Measurements from ENCODE around the gene CRISPLD2. TPM values are rescaled to one million over a fixed set of nuclear protein-coding genes. Genes with fewer than 3 reads are reported as not detected.

The CRISPLD2 gene
- total RNA-seq, 1 donor from 2014 or later, result 9.0 TPM

GRCh38 chr16:84777435-84777834 lies 42.4 kb upstream of the CRISPLD2 start:
- H3K27ac Mint-ChIP-seq (ENCODE audit: unreplicated experiment), result no peak overlapping the region
- no peaks in the 10 kb centered on the region for H3K36me3 Mint-ChIP-seq (ENCODE audit: unreplicated experiment)
- no peak overlapping the region for H3K4me3 Mint-ChIP-seq (ENCODE audit: unreplicated experiment)
- H3K4me1 Mint-ChIP-seq (ENCODE audit: low read depth, unreplicated experiment), result no peaks in the 10 kb centered on the region
- no peak for TF ChIP-seq CTCF (IDR thresholded peaks at IDR 0.05; ENCODE audit: partially characterized antibody, unreplicated experiment)
- H3K9me3 Mint-ChIP-seq (ENCODE audit: unreplicated experiment), result peaks cover 6% of the 10 kb centered on the region
- no peak for DNase-seq
- H3K27me3 Mint-ChIP-seq (ENCODE audit: unreplicated experiment), result peaks cover 3% of the 10 kb centered on the region

GRCh38 chr16:84778720-84779119 lies 41.1 kb upstream of the CRISPLD2 start:
- Mint-ChIP-seq H3K36me3 (ENCODE audit: unreplicated experiment) (no peaks in the 10 kb centered on the region), H3K27me3 (ENCODE audit: unreplicated experiment) (peaks cover 1% of the 10 kb centered on the region), H3K4me1 (ENCODE audit: low read depth, unreplicated experiment) (no peaks in the 10 kb centered on the region), H3K4me3 (ENCODE audit: unreplicated experiment) (no peak overlapping the region), H3K27ac (ENCODE audit: unreplicated experiment) (no peak overlapping the region), H3K9me3 (ENCODE audit: unreplicated experiment) (peaks cover 6% of the 10 kb centered on the region)
- DNase-seq, result no peak
- no peak for TF ChIP-seq CTCF (IDR thresholded peaks at IDR 0.05; ENCODE audit: partially characterized antibody, unreplicated experiment)

GRCh38 chr16:84780063-84780462 lies 39.7 kb upstream of the CRISPLD2 start:
- H3K27me3 Mint-ChIP-seq (ENCODE audit: unreplicated experiment), result no peaks in the 10 kb centered on the region
- no peak overlapping the region for H3K4me3 Mint-ChIP-seq (ENCODE audit: unreplicated experiment)
- H3K27ac Mint-ChIP-seq (ENCODE audit: unreplicated experiment), result no peak overlapping the region
- no peaks in the 10 kb centered on the region for H3K4me1 Mint-ChIP-seq (ENCODE audit: low read depth, unreplicated experiment)
- TF ChIP-seq CTCF (IDR thresholded peaks at IDR 0.05; ENCODE audit: partially characterized antibody, unreplicated experiment), result no peak
- no peaks in the 10 kb centered on the region for H3K36me3 Mint-ChIP-seq (ENCODE audit: unreplicated experiment)
- peaks cover 6% of the 10 kb centered on the region for H3K9me3 Mint-ChIP-seq (ENCODE audit: unreplicated experiment)
- no peak for DNase-seq

GRCh38 chr16:84780544-84781376 lies 39.0 kb upstream of the CRISPLD2 start:
- Mint-ChIP-seq H3K4me3 (ENCODE audit: unreplicated experiment) (no peak overlapping the region), H3K9me3 (ENCODE audit: unreplicated experiment) (peaks cover 4% of the 10 kb centered on the region), H3K27ac (ENCODE audit: unreplicated experiment) (no peak overlapping the region), H3K27me3 (ENCODE audit: unreplicated experiment) (no peaks in the 10 kb centered on the region), H3K4me1 (ENCODE audit: low read depth, unreplicated experiment) (no peaks in the 10 kb centered on the region), H3K36me3 (ENCODE audit: unreplicated experiment) (no peaks in the 10 kb centered on the region)
- no peak for DNase-seq
- no peak for TF ChIP-seq CTCF (IDR thresholded peaks at IDR 0.05; ENCODE audit: partially characterized antibody, unreplicated experiment)

GRCh38 chr16:84782846-84783245 lies 36.9 kb upstream of the CRISPLD2 start:
- TF ChIP-seq CTCF (IDR thresholded peaks at IDR 0.05; ENCODE audit: partially characterized antibody, unreplicated experiment), result no peak
- H3K9me3 Mint-ChIP-seq (ENCODE audit: unreplicated experiment), result peaks cover 3% of the 10 kb centered on the region
- H3K27me3 Mint-ChIP-seq (ENCODE audit: unreplicated experiment), result no peaks in the 10 kb centered on the region
- no peak overlapping the region for H3K27ac Mint-ChIP-seq (ENCODE audit: unreplicated experiment)
- H3K4me1 Mint-ChIP-seq (ENCODE audit: low read depth, unreplicated experiment), result no peaks in the 10 kb centered on the region
- no peak for DNase-seq
- H3K36me3 Mint-ChIP-seq (ENCODE audit: unreplicated experiment), result no peaks in the 10 kb centered on the region
- no peak overlapping the region for H3K4me3 Mint-ChIP-seq (ENCODE audit: unreplicated experiment)
